SK-N-SH (cell line): ENCODE measurements around the gene HSPA4. TPM values are rescaled to one million over a fixed set of nuclear protein-coding genes. Genes with fewer than 3 reads are reported as not detected.

ENCODE experiments used
- CTCF ChIA-PET: fragments of 300-600, 350-600 bp; formaldehyde crosslinking; extraction: SDS; loops from one replicate; lab custom pipeline; 2021; lab: Yijun Ruan, JAX
- POLR2A ChIA-PET: fragments of 350-600 bp; sonication (Branson Sonifier 250); formaldehyde crosslinking; extraction: SDS; loops from one replicate; lab custom pipeline; 2020; ENCODE audit warnings: antibody characterized with exemption, inconsistent platforms; lab: Yijun Ruan, JAX
- DNase-seq: peaks from one replicate; pipeline ENCODE4 v3.0.0; 2012
- H2AFZ ChIP-seq: fragments of 200-600 bp; sonication (generic); 2 replicates; pipeline ENCODE4 v1.8.1; 2016; ENCODE audit warnings: antibody characterized with exemption, mild to moderate bottlenecking, low read depth
- H3F3A ChIP-seq: fragments of 200-600 bp; sonication (generic); replicated peaks from 2 replicates; pipeline ENCODE3; 2016; ENCODE audit warnings: antibody characterized with exemption, mild to moderate bottlenecking; ENCODE audit not compliant: insufficient read depth
- H3K27ac ChIP-seq, 2 experiments: fragments of 200-500 bp in 1 of 2; fragments of 200-600 bp in 1 of 2; sonication (Bioruptor generic) in 1 of 2; sonication (generic), shearing (Covaris generic) in 1 of 2; 2 replicates each; pipeline versions ENCODE4 v1.5.1 to v1.6.1; 2014 to 2016; ENCODE audit warnings: low read depth in 2 of 2, inconsistent platforms in 1 of 2, low read length in 1 of 2, mild to moderate bottlenecking in 1 of 2, mixed read lengths in 1 of 2
- H3K27me3 ChIP-seq: fragments of 200-600 bp; sonication (generic), shearing (Covaris generic); 2 replicates; pipeline ENCODE4 v1.6.1; 2016; ENCODE audit warnings: mixed run types; ENCODE audit not compliant: insufficient read depth
- H3K36me3 ChIP-seq, 2 experiments: fragments of 200-500 bp in 1 of 2; fragments of 200-600 bp in 1 of 2; sonication (Bioruptor generic) in 1 of 2; sonication (generic) in 1 of 2; replicated peaks in 1 of 2; 2 replicates each; pipeline versions ENCODE3 to v1.5.1; 2014 to 2016; ENCODE audit warnings: low read length in 1 of 2, mild to moderate bottlenecking in 1 of 2; ENCODE audit not compliant: insufficient read depth in 2 of 2, control insufficient read depth in 1 of 2
- H3K4me1 ChIP-seq, 2 experiments: fragments of 200-500 bp in 1 of 2; fragments of 200-600 bp in 1 of 2; sonication (Bioruptor generic) in 1 of 2; sonication (generic), shearing (Covaris generic) in 1 of 2; 2 replicates each; pipeline versions ENCODE4 v1.5.1 to v1.6.1; 2014 to 2016; ENCODE audit warnings: low read depth in 1 of 2, low read length in 1 of 2, mixed run types in 1 of 2; ENCODE audit not compliant: insufficient read depth in 2 of 2, control insufficient read depth in 1 of 2
- H3K4me2 ChIP-seq: fragments of 200-600 bp; sonication (generic), shearing (Covaris generic); 2 replicates; pipeline ENCODE4 v1.6.1; 2017; ENCODE audit warnings: mixed run types
- H3K4me3 ChIP-seq, 2 experiments: fragments of 200-500 bp in 1 of 2; fragments of 200-600 bp in 1 of 2; sonication (Bioruptor generic) in 1 of 2; sonication (generic), shearing (Covaris generic) in 1 of 2; 2 replicates each; pipeline versions ENCODE4 v1.5.1 to v1.8.1; 2014 to 2016; ENCODE audit warnings: low read depth in 2 of 2, inconsistent platforms in 1 of 2, low read length in 1 of 2, mild to moderate bottlenecking in 1 of 2, mixed read lengths in 1 of 2, moderate library complexity in 1 of 2
- H3K79me2 ChIP-seq: fragments of 200-600 bp; sonication (generic); 2 replicates; pipeline ENCODE4 v1.8.1; 2017; ENCODE audit warnings: mild to moderate bottlenecking; ENCODE audit not compliant: insufficient read depth
- H3K9ac ChIP-seq: fragments of 200-600 bp; sonication (generic); 2 replicates; pipeline ENCODE4 v1.6.1; 2017; ENCODE audit warnings: mixed run types
- H3K9me2 ChIP-seq: fragments of 200-600 bp; sonication (generic); 2 replicates; pipeline ENCODE4 v1.6.1; 2017; ENCODE audit warnings: mixed run types
- H3K9me3 ChIP-seq: fragments of 200-600 bp; sonication (generic); 2 replicates; pipeline ENCODE4 v1.6.1; 2017; ENCODE audit warnings: mixed run types, mild to moderate bottlenecking, moderate library complexity
- H4K20me1 ChIP-seq: fragments of 200-600 bp; sonication (generic); 2 replicates; pipeline ENCODE4 v1.6.1; 2017; ENCODE audit warnings: mild to moderate bottlenecking, mixed run types; ENCODE audit not compliant: insufficient read depth
- CHD2 ChIP-seq: fragments of 150-350 bp; IDR thresholded peaks from 2 replicates; pipeline ENCODE4 v1.6.1; 2018; ENCODE audit warnings: low read length; ENCODE audit not compliant: partially characterized antibody
- FOSL2 ChIP-seq: IDR thresholded peaks from 2 replicates; pipeline ENCODE4 v1.4.0; 2012; ENCODE audit warnings: low read depth, mild to moderate bottlenecking, moderate library complexity, borderline replicate concordance
- FOXJ3 ChIP-seq: sonication (generic); formaldehyde crosslinking; IDR thresholded peaks from 2 replicates; pipeline ENCODE4 v1.5.1; 2020; ENCODE audit warnings: mild to moderate bottlenecking, missing genetic modification reagents
- IRF3 ChIP-seq: fragments of 150-350 bp; IDR thresholded peaks from 2 replicates; pipeline ENCODE4 v1.6.1; 2016; ENCODE audit warnings: mild to moderate bottlenecking, low read depth, low read length
- MXI1 ChIP-seq: IDR thresholded peaks from 2 replicates; pipeline ENCODE4 v1.6.1; 2012; ENCODE audit warnings: mild to moderate bottlenecking, low read depth, low read length, improper control_type of control experiment
- NRF1 ChIP-seq: IDR thresholded peaks from 2 replicates; pipeline ENCODE4 v1.6.1; 2012; ENCODE audit warnings: low read depth, mild to moderate bottlenecking, low read length
- PBX3 ChIP-seq: IDR thresholded peaks from 2 replicates; pipeline ENCODE4; 2012
- RAD21 ChIP-seq: IDR thresholded peaks from 2 replicates; pipeline ENCODE4 v1.6.1; 2012; ENCODE audit warnings: mild to moderate bottlenecking, low read length
- SIN3A ChIP-seq: IDR thresholded peaks from 2 replicates; pipeline ENCODE4 v1.6.1; 2012; ENCODE audit warnings: low read depth, mild to moderate bottlenecking, low read length, moderate library complexity, borderline replicate concordance
- SMC3 ChIP-seq: IDR thresholded peaks from 2 replicates; pipeline ENCODE4 v1.6.1; 2012; ENCODE audit warnings: low read depth, low read length, improper control_type of control experiment
- TCF12 ChIP-seq: IDR thresholded peaks from 2 replicates; pipeline ENCODE4 v1.4.0; 2012
- USF1 ChIP-seq: IDR thresholded peaks from 2 replicates; pipeline ENCODE4 v1.4.0; 2012; ENCODE audit warnings: low read depth, borderline replicate concordance
- ZBTB33 ChIP-seq: IDR thresholded peaks from 2 replicates; pipeline ENCODE4 v1.4.0; 2012; ENCODE audit warnings: low read depth, borderline replicate concordance
- WGBS: methylation state at CpG from one replicate; pipeline ENCODE4 v1.1.6; 2017; ENCODE audit warnings: low lambda C conversion rate; 5-methylcytosine and 5-hydroxymethylcytosine counted together
- polyA plus RNA-seq, 3 experiments: library from polyadenylated mRNA; depleted of rRNA; stranded (reverse); fragments of >200 nt; gene quantifications; 2 replicates each; pipeline ENCODE4 v1.2.3, GENCODE V29; 2012

Gene HSPA4
- polyA plus RNA-seq, 1 of the 3 experiments (the other 2 are of a cell fraction), result 18.8 TPM

- TF ChIP-seq USF1 (no peak), FOSL2 (no peak), PBX3 (no peak), RAD21 (no peak), NRF1 (no peak), ZBTB33 (no peak), SMC3 (no peak)
Observed at GRCh38 chr5:133112026-133112660, 60.3 kb downstream of the HSPA4 start (continued).

- Histone ChIP-seq H3K4me3 (no peak overlapping the region), H3K79me2 (no peaks in the 10 kb centered on the region), H3K9me3 (no peaks in the 10 kb centered on the region), H3F3A (peaks cover 6% of the 10 kb centered on the region), H3K4me2 (no peak overlapping the region), H3K36me3 (no peaks in the 10 kb centered on the region), H3K9me2 (no peaks in the 10 kb centered on the region), H2AFZ (no peak overlapping the region), H3K9ac (no peak overlapping the region), H3K4me1 (peaks cover 0 to 24% of the 10 kb centered on the region in 2 experiments; a peak in 1 of 4 replicates), H4K20me1 (no peaks in the 10 kb centered on the region), H3K27me3 (no peaks in the 10 kb centered on the region), H3K27ac (no peak overlapping the region)
- TF ChIP-seq RAD21, result no peak
- no peak for TF ChIP-seq MXI1
- no peak for TF ChIP-seq CHD2
- TF ChIP-seq FOXJ3 (CRISPR knock-in tag), result no peak
- TF ChIP-seq SIN3A, result no peak
- TF ChIP-seq IRF3, result no peak
- TF ChIP-seq TCF12, result no peak
- 77% methylated on average over 13 of the region's 13 CpGs for WGBS
- ChIA-PET POLR2A (interaction anchor here (0.6 to 0.9 kb wide), 2 partner anchors 63 to 102 kb away, joined by 3 read pairs; no protein-coding TSS in a partner anchor), CTCF (interaction anchor here (1.0 to 6.2 kb wide), 14 partner anchors 9 to 831 kb away, joined by 3 to 155 read pairs (median 6); no protein-coding TSS in a partner anchor)
- DNase-seq, result no peak
Observed at GRCh38 chr5:133113331-133114061, 61.7 kb downstream of the HSPA4 start.
